HG03378 (cell line): Measurements from ENCODE around the gene GLYR1.

Experiments used
- ATAC-seq: cut with Tn5 transposase; IDR thresholded peaks from one replicate; pipeline ENCODE4 v1.9.1; 2021; ENCODE audit warnings: mild to moderate bottlenecking, moderate library complexity; ENCODE audit not compliant: unreplicated experiment

The GLYR1 gene

GRCh38 chr16:4811242-4811641 is 35.8 kb downstream of the GLYR1 start:
- no peak for ATAC-seq

GRCh38 chr16:4806280-4806679 is 40.8 kb downstream of the GLYR1 start:
- no peak for ATAC-seq

GRCh38 chr16:4805231-4805630 is 41.9 kb downstream of the GLYR1 start:
- no peak for ATAC-seq

- ATAC-seq, result no peak
Observed at GRCh38 chr16:4803898-4804762, 43.0 kb downstream of the GLYR1 start.

- ATAC-seq, result no peak
Observed at GRCh38 chr16:4803401-4803844, 43.7 kb downstream of the GLYR1 start.

GRCh38 chr16:4802659-4803287 is 44.3 kb downstream of the GLYR1 start:
- peak; percentile 89 for ATAC-seq

- peak; percentile 33 for ATAC-seq
Observed at GRCh38 chr16:4801962-4802658, 45.0 kb downstream of the GLYR1 start, which contains the start of gene ROGDI. Gene ROGDI (minus strand): TSS chr16:4802633. CDS start chr16:4802571, 62 bp downstream.

- no peak for ATAC-seq
Observed at GRCh38 chr16:4801051-4801961, 45.8 kb downstream of the GLYR1 start.

GRCh38 chr16:4800290-4801041 is 46.6 kb downstream of the GLYR1 start:
- ATAC-seq, result no peak

- ATAC-seq, result no peak
Observed at GRCh38 chr16:4799171-4799855, 47.8 kb downstream of the GLYR1 start.

- ATAC-seq, result no peak
Observed at GRCh38 chr16:4798456-4798855, 48.6 kb downstream of the GLYR1 start.

- ATAC-seq, result no peak
Observed at GRCh38 chr16:4797805-4798252, 49.3 kb downstream of the GLYR1 start.

GRCh38 chr16:4796982-4797804 is 49.9 kb downstream of the GLYR1 start:
- ATAC-seq, result no peak

GRCh38 chr16:4795828-4796572 is 51.1 kb downstream of the GLYR1 start:
- ATAC-seq, result no peak

GRCh38 chr16:4795181-4795827 is 51.8 kb downstream of the GLYR1 start, which contains the start of gene SMIM22:
Gene SMIM22 (plus strand): TSS chr16:4795369. CDS start chr16:4795735, 366 bp downstream.
- no peak for ATAC-seq

- no peak for ATAC-seq
Observed at GRCh38 chr16:4792951-4793513, 54.1 kb downstream of the GLYR1 start.

GRCh38 chr16:4790871-4791270 is 56.2 kb downstream of the GLYR1 start:
- ATAC-seq, result no peak
